ENCODE measurements around the gene OR52A5.
"Not testable (repeated sequence)": the region's sequence is repeated elsewhere in the genome, so short reads cannot be mapped to it uniquely, and the experiment has no call there.

OR52A5 gene

GRCh38 chr11:5137996-5138395 lies at the start of gene OR52A5:
TSS of gene OR52A5 (minus strand) at chr11:5138356. CDS start at chr11:5132642, 5,714 bp downstream.
- H3K9ac ChIP-seq (ENCODE audit: low read depth, low read length), result no peak within 1 kb of the TSS
- no peaks in the 10 kb centered on the region for H3K9me3 ChIP-seq (ENCODE audit: control insufficient read depth, insufficient read depth, low read length)
- peaks cover 15% of the 10 kb centered on the region; the same call in 1 of the 2 replicates for H3K4me1 ChIP-seq (ENCODE audit: insufficient read depth, low read length)

GRCh38 chr11:5178046-5178837 lies 40.1 kb upstream of the OR52A5 start:
- Histone ChIP-seq H3K4me1 (ENCODE audit: insufficient read depth, low read length) (no peaks in the 10 kb centered on the region), H3K9me3 (ENCODE audit: control insufficient read depth, insufficient read depth, low read length) (no peaks in the 10 kb centered on the region)

More at GRCh38 chr11:5137996-5138395, at the start of gene OR52A5:
- H3K36me3 ChIP-seq (ENCODE audit: insufficient read depth, low read length), result no peaks in the 10 kb centered on the region

GRCh38 chr11:5174934-5175333 lies 36.8 kb upstream of the OR52A5 start:
- Histone ChIP-seq H3K9ac (ENCODE audit: low read depth, low read length) (no peak overlapping the region), H3K36me3 (ENCODE audit: insufficient read depth, low read length) (no peaks in the 10 kb centered on the region)

More at GRCh38 chr11:5178046-5178837, 40.1 kb upstream of the OR52A5 start:
- no peaks in the 10 kb centered on the region for H3K36me3 ChIP-seq (ENCODE audit: insufficient read depth, low read length)
- H3K9ac ChIP-seq (ENCODE audit: low read depth, low read length), result no peak overlapping the region

GRCh38 chr11:5171856-5172255 lies 33.7 kb upstream of the OR52A5 start:
- H3K4me1 ChIP-seq (ENCODE audit: insufficient read depth, low read length), result peaks cover 7% of the 10 kb centered on the region; the same call in 1 of the 2 replicates
- H3K9me3 ChIP-seq (ENCODE audit: control insufficient read depth, insufficient read depth, low read length), result no peaks in the 10 kb centered on the region
- no peaks in the 10 kb centered on the region for H3K36me3 ChIP-seq (ENCODE audit: insufficient read depth, low read length)
- no peak overlapping the region for H3K9ac ChIP-seq (ENCODE audit: low read depth, low read length)

More at GRCh38 chr11:5174934-5175333, 36.8 kb upstream of the OR52A5 start:
- Histone ChIP-seq H3K4me1 (ENCODE audit: insufficient read depth, low read length) (no peaks in the 10 kb centered on the region), H3K9me3 (ENCODE audit: control insufficient read depth, insufficient read depth, low read length) (no peaks in the 10 kb centered on the region)

GRCh38 chr11:5165898-5166297 lies 27.7 kb upstream of the OR52A5 start:
- peaks cover 11% of the 10 kb centered on the region; the same call in 1 of the 2 replicates for H3K4me1 ChIP-seq (ENCODE audit: insufficient read depth, low read length)
- not testable (repeated sequence) for H3K9me3 ChIP-seq (ENCODE audit: control insufficient read depth, insufficient read depth, low read length); H3K9ac ChIP-seq (ENCODE audit: low read depth, low read length); H3K36me3 ChIP-seq (ENCODE audit: insufficient read depth, low read length)

- H3K9me3 ChIP-seq (ENCODE audit: control insufficient read depth, insufficient read depth, low read length); H3K36me3 ChIP-seq (ENCODE audit: insufficient read depth, low read length): not testable (repeated sequence)
Measured at GRCh38 chr11:5164807-5165206, 26.7 kb upstream of the OR52A5 start.

GRCh38 chr11:5161045-5161444 lies 22.9 kb upstream of the OR52A5 start:
- not testable (repeated sequence) for H3K36me3 ChIP-seq (ENCODE audit: insufficient read depth, low read length); H3K9me3 ChIP-seq (ENCODE audit: control insufficient read depth, insufficient read depth, low read length); H3K4me1 ChIP-seq (ENCODE audit: insufficient read depth, low read length); H3K9ac ChIP-seq (ENCODE audit: low read depth, low read length)

More at GRCh38 chr11:5164807-5165206, 26.7 kb upstream of the OR52A5 start:
- not testable (repeated sequence) for H3K9ac ChIP-seq (ENCODE audit: low read depth, low read length)
- peaks cover 11% of the 10 kb centered on the region; the same call in 1 of the 2 replicates for H3K4me1 ChIP-seq (ENCODE audit: insufficient read depth, low read length)

GRCh38 chr11:5160217-5160616 lies 22.1 kb upstream of the OR52A5 start:
- H3K4me1 ChIP-seq (ENCODE audit: insufficient read depth, low read length); H3K9me3 ChIP-seq (ENCODE audit: control insufficient read depth, insufficient read depth, low read length); H3K36me3 ChIP-seq (ENCODE audit: insufficient read depth, low read length); H3K9ac ChIP-seq (ENCODE audit: low read depth, low read length): not testable (repeated sequence)

GRCh38 chr11:5159806-5160205 lies 21.6 kb upstream of the OR52A5 start:
- H3K9me3 ChIP-seq (ENCODE audit: control insufficient read depth, insufficient read depth, low read length), result 0 out of 2 replicates have a peak, but pooled peaks cover 4% of the 10 kb centered on the region
- H3K9ac ChIP-seq (ENCODE audit: low read depth, low read length), result no peak overlapping the region
- no peaks in the 10 kb centered on the region for H3K36me3 ChIP-seq (ENCODE audit: insufficient read depth, low read length)
- H3K4me1 ChIP-seq (ENCODE audit: insufficient read depth, low read length), result no peaks in the 10 kb centered on the region

GRCh38 chr11:5154657-5155056 lies 16.5 kb upstream of the OR52A5 start, which contains the start of gene OR52A1:
TSS of gene OR52A1 (minus strand) at chr11:5154757. CDS start at chr11:5152369, 2,388 bp downstream.
- Histone ChIP-seq H3K36me3 (ENCODE audit: insufficient read depth, low read length) (no peaks in the 10 kb centered on the region), H3K4me1 (ENCODE audit: insufficient read depth, low read length) (no peaks in the 10 kb centered on the region), H3K9ac (ENCODE audit: low read depth, low read length) (no peak within 1 kb of the TSS), H3K9me3 (ENCODE audit: control insufficient read depth, insufficient read depth, low read length) (0 out of 2 replicates have a peak, but pooled peaks cover under 1% of the 10 kb centered on the region)

GRCh38 chr11:5153574-5154431 lies 15.6 kb upstream of the OR52A5 start:
- Histone ChIP-seq H3K4me1 (ENCODE audit: insufficient read depth, low read length) (no peaks in the 10 kb centered on the region), H3K9ac (ENCODE audit: low read depth, low read length) (no peak overlapping the region), H3K9me3 (ENCODE audit: control insufficient read depth, insufficient read depth, low read length) (no peaks in the 10 kb centered on the region), H3K36me3 (ENCODE audit: insufficient read depth, low read length) (no peaks in the 10 kb centered on the region)

- H3K4me1 ChIP-seq (ENCODE audit: insufficient read depth, low read length), result no peaks in the 10 kb centered on the region
- H3K9ac ChIP-seq (ENCODE audit: low read depth, low read length), result no peak overlapping the region
- H3K9me3 ChIP-seq (ENCODE audit: control insufficient read depth, insufficient read depth, low read length), result no peaks in the 10 kb centered on the region
- no peaks in the 10 kb centered on the region for H3K36me3 ChIP-seq (ENCODE audit: insufficient read depth, low read length)
Measured at GRCh38 chr11:5151713-5152153, 13.6 kb upstream of the OR52A5 start.

- not testable (repeated sequence) for H3K9ac ChIP-seq (ENCODE audit: low read depth, low read length); H3K9me3 ChIP-seq (ENCODE audit: control insufficient read depth, insufficient read depth, low read length); H3K36me3 ChIP-seq (ENCODE audit: insufficient read depth, low read length); H3K4me1 ChIP-seq (ENCODE audit: insufficient read depth, low read length)
Measured at GRCh38 chr11:5144206-5144605, 6.0 kb upstream of the OR52A5 start.

- Histone ChIP-seq H3K36me3 (ENCODE audit: insufficient read depth, low read length) (no peaks in the 10 kb centered on the region), H3K9me3 (ENCODE audit: control insufficient read depth, insufficient read depth, low read length) (no peaks in the 10 kb centered on the region), H3K9ac (ENCODE audit: low read depth, low read length) (no peak overlapping the region), H3K4me1 (ENCODE audit: insufficient read depth, low read length) (peaks cover 15% of the 10 kb centered on the region; the same call in 1 of the 2 replicates)
Measured at GRCh38 chr11:5137014-5137413, 1.1 kb downstream of the OR52A5 start.

Measured in ES-I3 (cell line).